Activated B cell treated with CpG ODN at 0.5 μM for 24 hours (primary cell): ENCODE results near the gene CRACR2B. TPM values are rescaled to one million over a fixed set of nuclear protein-coding genes. Genes with fewer than 3 reads are reported as not detected.

ENCODE experiments used
- ATAC-seq: fragments of 200-7000 bp; cut with Tn5 transposase; one replicate; pipeline ENCODE4 v1.10.0; 2021; ENCODE audit warnings: low read depth, mild to moderate bottlenecking, moderate library complexity
- CTCF ChIA-PET: fragments of 350-600 bp; sonication (Branson Sonifier 250); formaldehyde crosslinking; loops from one replicate; lab custom pipeline; 2021; ENCODE audit warnings: antibody characterized with exemption; lab: Charles Lee
- POLR2A ChIA-PET: fragments of 350-600 bp; sonication (Branson Sonifier 250); formaldehyde crosslinking; loops from one replicate; lab custom pipeline; 2021; ENCODE audit warnings: antibody characterized with exemption; lab: Charles Lee
- DNase-seq: peaks from one replicate; pipeline ENCODE4 v3.0.0; 2022
- H3K27ac Mint-ChIP-seq: one replicate; pipeline ENCODE4 v1.8.0; 2020; ENCODE audit warnings: mixed read lengths
- H3K27me3 Mint-ChIP-seq: one replicate; pipeline ENCODE4 v1.8.0; 2021; ENCODE audit warnings: mixed read lengths
- H3K36me3 Mint-ChIP-seq: one replicate; pipeline ENCODE4 v1.8.0; 2021; ENCODE audit warnings: low read depth, mixed read lengths
- H3K4me1 Mint-ChIP-seq: one replicate; pipeline ENCODE4 v1.8.0; 2021; ENCODE audit warnings: mixed read lengths
- H3K4me3 Mint-ChIP-seq: one replicate; pipeline ENCODE4 v1.8.0; 2020; ENCODE audit warnings: mild to moderate bottlenecking, mixed read lengths
- H3K9me3 Mint-ChIP-seq: one replicate; pipeline ENCODE4 v1.8.0; 2020; ENCODE audit warnings: mixed read lengths
- CTCF ChIP-seq: fragments of 200-600 bp; IDR thresholded peaks from one replicate; pipeline ENCODE4 v1.8.0; 2022; ENCODE audit warnings: antibody characterized with exemption, mild to moderate bottlenecking
- intact Hi-C: fragments of 100-400 bp; cut with micrococcal nuclease; formaldehyde crosslinking; loops from one replicate; pipeline ENCODE4 v1.15.1; 2024
- total RNA-seq: library from RNA; stranded (reverse); gene quantifications from 2 replicates; pipeline ENCODE4 v1.2.3, GENCODE V29; 2022

Gene CRACR2B
- total RNA-seq, 1 donor from 2014 or later: 4.5 TPM

- ChIA-PET POLR2A (interaction anchor here (1.5 kb wide), 1 partner anchor 9 kb away, joined by 7 read pairs; the partner anchor contains the start of gene RPLP2), CTCF (no interaction called here)
- Mint-ChIP-seq H3K9me3 (no peaks in the 10 kb centered on the region), H3K27ac (no peak overlapping the region), H3K36me3 (peaks cover 4% of the 10 kb centered on the region), H3K27me3 (no peaks in the 10 kb centered on the region), H3K4me3 (no peak overlapping the region), H3K4me1 (peaks cover 28% of the 10 kb centered on the region)
- DNase-seq (no peak), ATAC-seq (no peak)
- no peak for TF ChIP-seq CTCF
- intact Hi-C loops: loop anchor here (5.0 kb wide), 2 partner anchors 33 to 723 kb away; partner anchors contain the start of gene CD151
Observed at GRCh38 chr11:799641-800316, 27.9 kb upstream of the CRACR2B start.

GRCh38 chr11:800473-800872 is 27.2 kb upstream of the CRACR2B start:
- no peaks in the 10 kb centered on the region for H3K9me3 Mint-ChIP-seq
- H3K4me1 Mint-ChIP-seq: peaks cover 24% of the 10 kb centered on the region
- no peak overlapping the region for H3K27ac Mint-ChIP-seq
- no peak overlapping the region for H3K4me3 Mint-ChIP-seq
- H3K36me3 Mint-ChIP-seq: peaks cover 4% of the 10 kb centered on the region
- CTCF ChIA-PET: no interaction called here
- intact Hi-C loops: no loop called here
- H3K27me3 Mint-ChIP-seq: no peaks in the 10 kb centered on the region
- POLR2A ChIA-PET: no interaction called here
- no peak for DNase-seq
- ATAC-seq: no peak
- TF ChIP-seq CTCF: no peak

- Mint-ChIP-seq H3K9me3 (no peaks in the 10 kb centered on the region), H3K4me3 (no peak overlapping the region), H3K36me3 (peaks cover 2% of the 10 kb centered on the region), H3K4me1 (peaks cover 22% of the 10 kb centered on the region), H3K27me3 (no peaks in the 10 kb centered on the region), H3K27ac (no peak overlapping the region)
- ATAC-seq: no peak
- TF ChIP-seq CTCF: no peak
- CTCF ChIA-PET: no interaction called here
- intact Hi-C loops: no loop called here
- POLR2A ChIA-PET: interaction anchor here (0.6 kb wide), 1 partner anchor 100 kb away, joined by 3 read pairs; no protein-coding TSS in a partner anchor
- DNase-seq: no peak
Observed at GRCh38 chr11:801097-801780, 26.5 kb upstream of the CRACR2B start.

- POLR2A ChIA-PET: no interaction called here
- no peak overlapping the region for H3K4me3 Mint-ChIP-seq
Observed at GRCh38 chr11:802018-802617, 25.6 kb upstream of the CRACR2B start.

More at GRCh38 chr11:802018-802617, 25.6 kb upstream of the CRACR2B start:
- Mint-ChIP-seq H3K27ac (no peak overlapping the region), H3K27me3 (no peaks in the 10 kb centered on the region), H3K36me3 (peaks cover 2% of the 10 kb centered on the region), H3K9me3 (no peaks in the 10 kb centered on the region), H3K4me1 (peaks cover 13% of the 10 kb centered on the region)
- no peak for DNase-seq
- ATAC-seq: no peak
- intact Hi-C loops: no loop called here
- TF ChIP-seq CTCF: no peak
- CTCF ChIA-PET: no interaction called here
